H1 (cell line): ENCODE measurements around the gene RNF128.

Source experiments
- CEBPB ChIP-seq: IDR thresholded peaks from 2 replicates; pipeline ENCODE4 v1.6.1; 2012; ENCODE audit warnings: low read depth, low read length
- CTCF ChIP-seq, 3 experiments: IDR thresholded peaks; 1 replicate in 2 of 3; 2 replicates in 1 of 3; pipeline versions ENCODE4 v1.5.1 to v1.6.1; 2011; ENCODE audit warnings: low read length in 3 of 3, mild to moderate bottlenecking in 3 of 3, inconsistent platforms in 2 of 3, low read depth in 1 of 3, moderate library complexity in 1 of 3; ENCODE audit not compliant: insufficient read depth in 1 of 3; ENCODE audit errors: control extremely low read depth in 1 of 3
- EZH2 ChIP-seq: fragments of 200-600 bp; sonication (generic); IDR thresholded peaks from 2 replicates; pipeline ENCODE4 v1.7.1; 2012; ENCODE audit warnings: low read depth, mild to moderate bottlenecking, moderate library complexity, low read length, inconsistent platforms; ENCODE audit not compliant: severe bottlenecking
- GABPA ChIP-seq: IDR thresholded peaks from 2 replicates; pipeline ENCODE4 v1.6.1; 2011; ENCODE audit warnings: mild to moderate bottlenecking, low read length, moderate library complexity, borderline replicate concordance; ENCODE audit not compliant: insufficient read depth
- JUND ChIP-seq: IDR thresholded peaks from 2 replicates; pipeline ENCODE4 v1.6.1; 2011; ENCODE audit warnings: mild to moderate bottlenecking, improper control_type of control experiment, low read length
- POLR2A ChIP-seq, 2 experiments: IDR thresholded peaks; 1 replicate in 1 of 2; 2 replicates in 1 of 2; pipeline ENCODE4 v1.6.1; 2011; ENCODE audit warnings: low read depth in 2 of 2, low read length in 2 of 2, mild to moderate bottlenecking in 2 of 2; ENCODE audit errors: control extremely low read depth in 1 of 2
- RFX5 ChIP-seq: IDR thresholded peaks from 2 replicates; pipeline ENCODE4 v1.6.1; 2011; ENCODE audit warnings: low read depth, low read length, improper control_type of control experiment, borderline replicate concordance
- RXRA ChIP-seq: IDR thresholded peaks from 2 replicates; pipeline ENCODE4 v1.6.1; 2011; ENCODE audit warnings: low read depth, mild to moderate bottlenecking, low read length, moderate library complexity; ENCODE audit not compliant: insufficient read depth
- SIN3A ChIP-seq, 2 experiments: IDR thresholded peaks in 1 of 2; conservative IDR thresholded peaks in 1 of 2; 2 replicates each; pipeline ENCODE4 v1.6.1; 2011 to 2012; ENCODE audit warnings: low read length in 2 of 2, improper control_type of control experiment in 1 of 2, low read depth in 1 of 2, mild to moderate bottlenecking in 1 of 2
- SP1 ChIP-seq: IDR thresholded peaks from 2 replicates; pipeline ENCODE4 v1.6.1; 2011; ENCODE audit warnings: low read depth, low read length
- USF2 ChIP-seq: IDR thresholded peaks from 2 replicates; pipeline ENCODE4 v1.6.1; 2011; ENCODE audit warnings: low read length, improper control_type of control experiment
- YY1 ChIP-seq: IDR thresholded peaks from 2 replicates; pipeline ENCODE4 v1.6.1; 2011; ENCODE audit warnings: low read depth, mild to moderate bottlenecking, low read length

- TF ChIP-seq EZH2 (no peak), RFX5 (no peak), POLR2A (IDR thresholded peaks at IDR 0.05; ENCODE audit: control extremely low read depth in 1 of 2, low read depth in 2 of 2, low read length in 2 of 2) (no peak), CEBPB (no peak), CTCF (IDR thresholded peaks at IDR 0.05; ENCODE audit: control extremely low read depth in 1 of 3, insufficient read depth in 1 of 3, low read depth in 1 of 3, low read length in 3 of 3) (no peak), SIN3A (conservative IDR thresholded peaks at IDR 0.05 in 1 of 2, IDR thresholded peaks at IDR 0.05 in 1 of 2; ENCODE audit: low read depth in 1 of 2, low read length in 2 of 2) (no peak), GABPA (no peak), SP1 (no peak), JUND (no peak), USF2 (no peak), RXRA (no peak), YY1 (no peak)
Observed at GRCh38 chrX:106725931-106726330, 570 bp upstream of the RNF128 start.
